ENCODE measurements around the gene BMPER.

The BMPER gene

DNA sequence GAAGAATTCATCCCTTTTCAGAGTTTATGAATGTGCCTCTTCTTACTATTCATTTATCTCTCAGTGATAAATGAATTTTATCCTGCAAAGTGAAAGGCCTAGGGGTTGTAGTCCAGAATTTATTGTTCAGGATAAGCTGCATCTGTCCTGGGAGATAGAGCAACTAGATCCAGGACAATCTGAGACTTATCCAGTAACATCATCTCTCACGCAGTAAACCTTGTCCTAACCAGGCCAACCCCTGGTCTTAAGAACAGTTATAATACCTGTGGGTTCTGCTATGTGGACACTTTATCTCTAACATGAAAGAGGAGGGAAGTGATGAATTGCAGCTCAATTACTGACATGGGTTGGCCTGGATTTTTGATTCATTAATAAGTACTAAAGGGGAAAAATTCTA lies 287.6 kb downstream of the BMPER start:
- no peaks in the 10 kb centered on the region for H3K9me2 ChIP-seq (replicated peaks; ENCODE audit: insufficient read depth, low read length)
- H3K4me3 ChIP-seq (ENCODE audit: insufficient read depth, low read length, poor library complexity, severe bottlenecking) = no peak overlapping the region
- H3K27ac ChIP-seq (ENCODE audit: low read depth, low read length) = no peak overlapping the region
- no peaks in the 10 kb centered on the region for H3F3A ChIP-seq (ENCODE audit: insufficient read depth)
- H3K79me2 ChIP-seq (ENCODE audit: insufficient read depth, low read length) = no peaks in the 10 kb centered on the region
- no peaks in the 10 kb centered on the region for H3K9me3 ChIP-seq (ENCODE audit: insufficient read depth, low read length)
- no peaks in the 10 kb centered on the region for H4K20me1 ChIP-seq (ENCODE audit: low read depth, low read length)
- no peak for TF ChIP-seq EZH2phosphoT487 (conservative IDR thresholded peaks at IDR 0.05; ENCODE audit: low read length)
- TF ChIP-seq CTCF (IDR thresholded peaks at IDR 0.05; ENCODE audit: insufficient read depth, low read length, poor library complexity, severe bottlenecking) = no peak
- H3K36me3 ChIP-seq (ENCODE audit: low read length) = no peaks in the 10 kb centered on the region
- H3K4me2 ChIP-seq (ENCODE audit: low read depth, low read length, poor library complexity, severe bottlenecking) = no peak overlapping the region
- H2AFZ ChIP-seq (ENCODE audit: low read depth, low read length, severe bottlenecking) = no peak overlapping the region
- H3K27me3 ChIP-seq (ENCODE audit: low read length) = no peaks in the 10 kb centered on the region
- no peak overlapping the region for H3K9ac ChIP-seq (ENCODE audit: low read length)

- no peak for TF ChIP-seq EZH2phosphoT487 (conservative IDR thresholded peaks at IDR 0.05; ENCODE audit: low read length)
- no peak for TF ChIP-seq CTCF (IDR thresholded peaks at IDR 0.05; ENCODE audit: insufficient read depth, low read length, poor library complexity, severe bottlenecking)
- no peaks in the 10 kb centered on the region for H3K36me3 ChIP-seq (ENCODE audit: low read length)
- H3K9ac ChIP-seq (ENCODE audit: low read length) = no peak overlapping the region
- H3K4me2 ChIP-seq (ENCODE audit: low read depth, low read length, poor library complexity, severe bottlenecking) = no peak overlapping the region
- no peaks in the 10 kb centered on the region for H3F3A ChIP-seq (ENCODE audit: insufficient read depth)
- H3K9me3 ChIP-seq (ENCODE audit: insufficient read depth, low read length) = no peaks in the 10 kb centered on the region
- no peak overlapping the region for H3K27ac ChIP-seq (ENCODE audit: low read depth, low read length)
- H3K79me2 ChIP-seq (ENCODE audit: insufficient read depth, low read length) = no peaks in the 10 kb centered on the region
- no peaks in the 10 kb centered on the region for H3K9me2 ChIP-seq (replicated peaks; ENCODE audit: insufficient read depth, low read length)
- no peaks in the 10 kb centered on the region for H3K27me3 ChIP-seq (ENCODE audit: low read length)
- H2AFZ ChIP-seq (ENCODE audit: low read depth, low read length, severe bottlenecking) = no peak overlapping the region
- H3K4me3 ChIP-seq (ENCODE audit: insufficient read depth, low read length, poor library complexity, severe bottlenecking) = no peak overlapping the region
- no peaks in the 10 kb centered on the region for H4K20me1 ChIP-seq (ENCODE audit: low read depth, low read length)
Measured at GRCh38 chr7:34198231-34198641, 292.9 kb downstream of the BMPER start.
